ENCODE data around the gene CNOT8.

- TF ChIP-seq POLR2A (IDR thresholded peaks at IDR 0.05) = no peak
- no peak for TF ChIP-seq CTCF (IDR thresholded peaks at IDR 0.05)
Observed at GRCh38 chr5:154901913-154902312, 43.5 kb downstream of the CNOT8 start.
